ENCODE results near the gene RGS9BP.
"Not testable (repeated sequence)": the region's sequence is repeated elsewhere in the genome, so short reads cannot be mapped to it uniquely, and the experiment has no call there.

Gene RGS9BP

DNA sequence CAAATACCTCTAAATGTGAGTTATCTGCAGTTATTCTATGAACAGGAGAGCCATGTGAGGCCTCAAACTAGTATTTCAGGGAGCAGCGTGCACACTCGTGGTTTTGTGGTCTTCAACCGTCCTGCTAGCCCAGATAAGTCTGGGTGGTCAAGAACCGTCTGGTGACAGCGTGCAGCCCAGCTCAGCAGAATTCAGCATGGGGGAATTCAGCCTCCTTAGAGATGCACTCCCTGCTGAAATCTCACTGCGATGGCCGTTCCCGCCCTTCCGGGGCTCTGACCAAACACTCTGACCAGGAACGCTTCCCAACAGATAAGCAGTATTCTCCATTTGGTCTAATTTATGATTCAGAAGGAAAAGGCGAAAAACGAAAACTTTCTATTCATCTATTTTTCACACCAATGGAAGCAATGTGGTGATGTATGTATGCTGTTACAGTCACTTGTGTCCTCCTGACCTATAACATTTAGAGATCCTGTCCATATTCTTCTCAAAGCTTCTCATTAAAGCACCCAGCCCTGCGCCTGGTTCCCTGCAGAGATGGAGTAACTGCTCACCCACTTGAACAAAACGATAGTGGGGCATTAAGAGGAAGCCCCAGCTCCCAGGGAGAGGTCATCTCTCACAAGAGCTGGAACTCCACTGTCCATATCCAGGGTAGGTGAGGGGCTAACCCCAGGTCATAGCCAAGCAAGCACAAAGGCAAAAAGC is 3.6 kb upstream of the RGS9BP start:
- DNase-seq (ENCODE audit: low spot score), result no peak

- DNase-seq (ENCODE audit: low spot score), result no peak
Measured at GRCh38 chr19:32672841-32673240, 2.8 kb upstream of the RGS9BP start.

GRCh38 chr19:32673573-32673972 is 2.1 kb upstream of the RGS9BP start:
- no peak for DNase-seq (ENCODE audit: low spot score)

DNA sequence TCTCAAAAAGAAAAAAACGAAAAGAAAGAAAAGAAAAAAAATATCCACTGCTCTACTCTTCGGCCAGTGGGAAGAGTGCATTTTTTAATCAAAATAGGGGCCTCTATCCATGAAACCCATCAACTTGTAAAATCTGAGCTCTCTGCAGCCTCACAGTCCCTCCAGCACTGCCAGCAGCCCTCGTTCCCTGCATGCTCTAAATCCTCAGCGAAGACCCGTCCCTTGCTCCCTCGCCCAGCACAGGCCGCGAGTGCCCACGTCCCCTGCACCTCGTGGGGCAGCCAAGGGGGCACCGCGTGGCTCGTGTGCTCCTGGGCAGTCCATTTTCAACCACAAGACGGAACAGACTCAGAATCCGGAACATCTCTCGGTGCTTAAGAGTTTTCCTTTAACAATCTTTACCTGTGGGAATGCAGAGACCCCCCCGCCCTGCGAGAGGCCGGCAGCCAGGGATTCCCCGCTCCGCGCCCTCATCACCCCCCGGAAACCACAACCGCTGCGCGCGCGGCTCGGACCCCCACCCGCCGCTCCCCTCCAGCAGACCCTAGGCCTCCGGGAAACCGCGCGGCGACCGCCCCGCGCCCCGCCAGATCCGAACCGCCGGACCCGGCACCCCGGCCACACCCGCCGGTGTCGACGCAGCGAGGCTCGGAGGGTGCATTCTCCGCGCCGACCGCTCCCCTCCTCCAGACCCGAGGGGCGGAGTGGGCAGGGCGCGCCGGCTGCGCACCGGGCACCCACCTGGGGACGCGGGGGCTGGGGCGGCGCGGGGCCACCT is 1.3 kb upstream of the RGS9BP start:
- no peak for DNase-seq (ENCODE audit: low spot score)

- DNase-seq (ENCODE audit: low spot score), result peak; percentile 98
Measured at GRCh38 chr19:32674931-32675719, 523 bp upstream of the RGS9BP start, which contains the start of gene ANKRD27. ANKRD27 (minus strand) TSS chr19:32675180; CDS start chr19:32659015, 16,165 bp downstream.

DNA sequence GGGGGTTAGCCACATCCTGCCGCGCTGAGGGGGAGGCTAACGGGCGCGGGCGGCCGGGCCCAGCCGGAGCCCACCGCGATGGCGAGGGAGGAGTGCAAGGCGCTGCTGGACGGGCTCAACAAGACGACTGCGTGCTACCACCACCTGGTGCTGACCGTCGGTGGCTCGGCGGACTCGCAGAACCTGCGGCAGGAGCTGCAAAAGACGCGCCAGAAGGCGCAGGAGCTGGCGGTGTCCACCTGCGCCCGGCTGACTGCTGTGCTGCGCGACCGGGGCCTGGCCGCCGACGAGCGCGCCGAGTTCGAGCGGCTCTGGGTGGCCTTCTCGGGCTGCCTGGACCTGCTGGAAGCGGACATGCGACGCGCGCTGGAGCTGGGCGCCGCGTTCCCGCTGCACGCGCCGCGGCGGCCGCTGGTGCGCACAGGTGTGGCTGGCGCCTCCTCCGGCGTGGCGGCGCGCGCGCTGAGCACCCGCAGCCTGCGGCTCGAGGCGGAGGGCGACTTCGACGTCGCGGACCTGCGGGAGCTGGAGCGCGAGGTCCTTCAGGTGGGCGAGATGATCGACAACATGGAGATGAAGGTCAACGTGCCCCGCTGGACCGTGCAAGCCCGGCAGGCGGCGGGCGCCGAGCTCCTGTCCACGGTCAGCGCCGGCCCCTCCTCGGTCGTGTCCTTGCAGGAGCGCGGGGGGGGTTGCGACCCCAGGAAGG is 692 bp downstream of the RGS9BP start:
- DNase-seq (ENCODE audit: low spot score), result no peak

DNA sequence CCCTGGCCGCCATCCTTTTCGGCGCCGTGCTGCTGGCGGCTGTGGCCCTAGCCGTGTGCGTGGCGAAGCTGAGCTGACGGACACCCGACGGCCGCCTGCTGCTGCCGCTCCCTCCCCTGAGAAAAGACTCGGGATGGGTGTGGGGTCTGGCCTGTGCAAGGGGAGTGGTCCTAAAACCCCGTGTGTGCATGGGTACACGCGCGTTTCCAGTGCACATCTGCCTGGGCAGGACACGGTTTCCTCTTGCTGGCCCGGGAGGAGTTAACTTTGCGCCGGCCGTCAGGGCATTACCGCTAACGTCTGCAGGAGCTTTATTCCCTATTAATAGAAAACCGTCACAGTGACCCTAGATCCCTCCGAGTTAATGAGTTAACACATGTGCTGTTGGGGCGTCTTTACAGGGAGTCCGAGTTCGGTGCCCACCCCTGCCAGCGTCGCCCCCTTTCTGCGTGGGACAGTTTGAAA is 1.3 kb downstream of the RGS9BP start:
- no peak for DNase-seq (ENCODE audit: low spot score)

GRCh38 chr19:32677657-32678056 is 2.0 kb downstream of the RGS9BP start:
- DNase-seq (ENCODE audit: low spot score), result no peak

DNA sequence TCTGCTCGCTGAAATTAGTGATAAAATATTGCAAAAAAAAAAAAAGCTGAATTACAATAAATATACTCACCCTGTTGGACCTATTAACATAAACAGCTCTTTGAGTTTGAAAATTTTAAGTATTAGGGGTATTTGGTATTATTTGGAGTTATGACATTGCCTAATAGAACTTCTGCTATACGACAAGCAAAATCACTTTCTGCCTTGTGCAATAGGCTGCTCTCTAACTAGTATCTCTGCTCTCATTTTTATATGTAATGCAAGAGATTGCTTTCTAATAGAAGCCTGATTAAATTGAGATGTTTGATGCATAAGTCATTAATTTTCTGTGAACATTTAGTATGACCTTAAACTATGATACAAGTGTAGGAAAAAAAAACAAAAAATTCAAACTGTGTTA is 5.3 kb downstream of the RGS9BP start:
- no peak for DNase-seq (ENCODE audit: low spot score)

DNA sequence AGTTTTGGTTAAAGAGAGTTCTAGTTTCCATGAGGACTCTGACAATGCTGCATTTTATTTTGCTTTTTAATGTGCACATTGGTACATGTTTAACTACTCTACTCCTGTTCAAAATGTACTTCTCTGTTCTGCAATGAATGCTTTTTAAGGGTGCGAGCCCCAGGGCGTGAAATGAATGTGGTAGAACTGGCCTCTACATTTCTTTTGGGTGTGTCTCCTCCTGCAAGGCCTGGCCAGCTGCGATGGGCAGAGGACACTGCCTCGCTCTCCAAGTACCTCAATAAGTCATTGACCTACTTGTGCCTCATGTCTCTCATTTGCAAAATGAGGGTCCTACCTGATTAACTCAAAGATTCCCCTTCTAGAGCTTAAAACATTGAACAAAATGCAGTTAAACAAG is 6.7 kb downstream of the RGS9BP start:
- no peak for DNase-seq (ENCODE audit: low spot score)

DNA sequence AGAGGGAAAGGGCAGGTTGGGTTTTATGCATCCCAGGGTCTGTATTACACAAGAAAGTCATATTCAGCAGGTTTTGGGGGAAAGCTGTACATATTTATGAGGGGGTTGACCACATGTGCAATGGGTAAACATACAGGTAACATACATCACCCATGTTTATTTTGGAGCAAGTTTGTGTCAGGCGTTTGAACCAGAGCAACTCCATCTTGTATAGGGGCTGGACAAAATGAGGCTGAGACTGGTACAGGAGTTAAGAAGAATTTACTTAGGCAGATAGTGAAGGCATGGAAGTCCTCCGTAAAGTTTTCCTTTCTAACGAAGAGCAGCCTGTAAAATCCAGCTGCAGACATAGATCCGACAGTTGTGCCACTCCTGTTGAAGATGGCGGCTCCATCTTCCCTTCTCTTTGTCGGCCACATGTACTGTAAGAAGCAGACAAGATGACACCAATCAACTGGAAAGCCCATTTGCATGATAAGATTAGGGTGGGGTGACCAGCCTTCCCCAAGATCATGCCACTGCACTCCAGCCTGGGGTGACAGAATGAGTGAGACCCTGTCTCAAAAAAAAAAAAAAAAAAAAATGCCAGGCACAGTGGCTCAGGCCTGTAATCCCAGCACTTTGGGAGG is 11.3 kb downstream of the RGS9BP start:
- no peak for DNase-seq (ENCODE audit: low spot score)

- no peak for DNase-seq (ENCODE audit: low spot score)
Measured at GRCh38 chr19:32687681-32688080, 12.0 kb downstream of the RGS9BP start.

- DNase-seq (ENCODE audit: low spot score), result no peak
Measured at GRCh38 chr19:32688311-32688710, 12.7 kb downstream of the RGS9BP start.

DNA sequence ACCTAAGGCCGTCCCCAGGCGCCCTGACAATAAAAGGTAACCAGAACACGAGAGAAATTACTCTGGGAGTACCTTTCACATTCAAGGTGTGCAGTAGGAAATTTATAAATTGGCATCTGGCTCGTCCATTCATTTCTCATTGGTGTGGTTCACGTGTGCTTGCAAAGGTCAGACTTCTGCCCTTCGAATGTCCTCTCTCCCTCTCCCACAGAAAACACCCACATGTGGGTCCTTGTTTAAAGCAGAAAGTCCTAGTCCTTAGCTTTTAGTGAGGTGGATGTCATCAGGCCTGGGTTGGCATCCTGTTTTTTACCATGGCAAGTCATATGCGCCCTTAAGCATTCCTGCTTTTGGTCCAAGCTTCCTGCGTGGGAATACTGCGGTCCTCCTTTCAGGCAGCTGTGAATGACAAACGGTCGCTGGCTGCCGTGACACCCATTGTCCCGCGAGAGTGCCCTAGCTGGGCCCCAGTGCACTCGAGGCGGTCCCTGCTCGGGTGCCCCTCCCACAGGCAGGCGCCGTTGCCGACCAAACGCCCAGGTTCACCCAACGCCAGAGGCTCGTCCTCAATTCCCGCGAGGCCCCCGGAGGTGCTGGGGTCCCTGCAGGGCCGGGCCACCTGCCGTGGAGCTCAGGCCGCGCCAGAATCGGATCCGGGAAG is 15.8 kb downstream of the RGS9BP start, which contains the start of gene NUDT19:
NUDT19 (plus strand) TSS at position 531 of the 661 bp plus-strand sequence. CDS start 140 bp downstream, outside the sequence.
- DNase-seq (ENCODE audit: low spot score), result peak; percentile 91

DNA sequence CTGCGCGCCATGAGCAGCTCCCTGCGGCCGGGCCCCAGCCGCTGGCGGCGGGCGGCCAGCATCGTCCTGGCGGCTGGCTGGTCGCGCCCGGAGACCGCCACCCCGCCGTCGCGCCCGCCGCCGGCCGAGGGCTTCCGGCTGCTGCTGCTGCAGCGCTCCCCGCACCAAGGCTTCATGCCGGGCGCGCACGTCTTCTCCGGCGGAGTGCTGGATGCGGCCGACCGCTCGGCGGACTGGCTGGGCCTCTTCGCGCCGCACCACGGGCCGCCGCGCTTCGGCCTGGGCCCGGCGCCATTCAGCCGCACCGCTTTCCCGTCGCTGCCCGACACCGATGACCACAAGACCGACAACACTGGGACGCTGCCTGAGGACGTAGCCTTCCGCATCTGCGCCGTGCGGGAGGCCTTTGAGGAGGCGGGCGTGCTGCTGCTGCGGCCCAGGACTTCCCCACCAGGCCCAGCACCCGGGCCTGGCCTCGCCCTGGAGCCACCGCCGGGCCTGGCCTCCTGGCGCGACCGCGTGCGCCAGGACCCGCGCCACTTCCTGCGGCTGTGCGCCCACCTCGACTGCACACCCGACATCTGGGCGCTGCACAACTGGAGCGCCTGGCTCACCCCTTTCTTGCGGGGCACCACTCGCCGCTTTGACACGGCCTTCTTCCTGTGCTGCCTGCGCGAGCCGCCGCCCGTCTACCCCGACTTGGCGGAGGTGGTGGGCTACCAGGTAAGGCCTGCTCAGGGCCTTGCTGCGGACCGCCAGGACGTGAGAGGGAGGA is 16.5 kb downstream of the RGS9BP start:
- peak; percentile 61 for DNase-seq (ENCODE audit: low spot score)

- no peak for DNase-seq (ENCODE audit: low spot score)
Measured at GRCh38 chr19:32692727-32693061, 17.0 kb downstream of the RGS9BP start.

DNA sequence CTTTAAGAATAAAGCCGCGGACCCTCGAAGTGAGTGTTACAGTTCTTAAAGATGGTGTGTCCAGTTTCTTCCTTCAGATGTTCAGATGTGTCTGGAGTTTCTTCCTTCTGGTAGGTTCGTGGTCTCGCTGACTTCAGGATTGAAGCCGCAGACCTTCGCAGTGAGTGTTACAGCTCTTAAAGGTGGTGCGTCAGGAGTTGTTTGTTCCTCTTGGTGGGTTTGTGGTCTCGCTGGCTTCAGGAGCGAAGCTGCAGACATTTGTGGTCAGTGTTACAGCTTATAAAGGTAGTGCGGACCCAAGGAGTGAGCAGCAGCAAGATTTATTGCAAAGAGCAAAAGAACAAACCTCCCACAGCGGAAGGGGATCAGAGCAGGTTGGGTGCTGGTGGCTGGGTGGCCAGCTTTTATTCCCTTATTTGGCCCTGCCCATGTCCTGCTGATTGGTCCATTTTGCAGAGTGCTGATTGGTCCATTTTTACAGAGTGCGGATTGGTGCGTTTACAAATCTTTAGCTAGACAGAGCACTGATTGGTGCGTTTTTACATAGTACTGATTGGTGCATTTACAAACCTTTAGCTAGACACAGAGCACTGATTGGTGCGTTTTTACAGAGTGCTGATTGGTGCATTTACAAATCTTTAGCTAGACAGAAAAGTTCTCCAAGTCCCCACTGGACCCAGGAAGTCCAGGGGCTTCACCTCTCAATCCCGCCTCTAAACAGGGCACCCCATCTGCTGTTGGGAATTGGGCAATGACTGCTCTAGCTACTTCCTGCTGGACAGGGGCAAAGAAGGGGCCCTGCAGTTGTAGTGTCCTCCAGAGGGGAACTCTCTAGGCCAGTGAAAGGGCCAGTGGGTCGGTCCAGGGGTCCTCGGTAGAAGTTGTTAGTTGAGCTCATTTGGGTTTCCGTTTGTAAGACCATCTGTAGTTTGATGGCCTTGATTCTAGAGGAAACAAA is 17.8 kb downstream of the RGS9BP start:
- DNase-seq (ENCODE audit: low spot score), result peak; percentile 53

- not testable (repeated sequence) for DNase-seq (ENCODE audit: low spot score)
Measured at GRCh38 chr19:32694316-32694715, 18.7 kb downstream of the RGS9BP start.

- not testable (repeated sequence) for DNase-seq (ENCODE audit: low spot score)
Measured at GRCh38 chr19:32694851-32695250, 19.2 kb downstream of the RGS9BP start.
